Measurements from ENCODE around the gene SEPHS1.

Gene SEPHS1

GRCh38 chr10:13348216-13349017, at the start of gene SEPHS1 (continued):
- TF ChIP-seq ZNF366 (tag by site-specific recombination; conservative IDR thresholded peaks at IDR 0.05) = peak; percentile 45; the same call in 1 of the 2 replicates
- TF ChIP-seq ZNF585B (tag by site-specific recombination; IDR thresholded peaks at IDR 0.05) = no peak
- no peak for TF ChIP-seq ZNF707 (tag by site-specific recombination; IDR thresholded peaks at IDR 0.05)
- TF ChIP-seq PBX3 (CRISPR knock-in tag; IDR thresholded peaks at IDR 0.05) = no peak
- peak; percentile 54; the same call in 1 of the 2 replicates for TF ChIP-seq ZNF629 (tag by site-specific recombination; IDR thresholded peaks at IDR 0.05)
- TF ChIP-seq GLI2 (tag by site-specific recombination; IDR thresholded peaks at IDR 0.05; ENCODE audit: borderline replicate concordance, low read depth) = no peak
- TF ChIP-seq ZNF292 (tag by site-specific recombination; IDR thresholded peaks at IDR 0.05; ENCODE audit: borderline replicate concordance, low read depth) = no peak
- no peak for TF ChIP-seq ZNF544 (tag by site-specific recombination; IDR thresholded peaks at IDR 0.05)
- TF ChIP-seq REST (tag by site-specific recombination; IDR thresholded peaks at IDR 0.05) = peak; percentile 83
- no peak for TF ChIP-seq ZNF311 (tag by site-specific recombination; IDR thresholded peaks at IDR 0.05; ENCODE audit: borderline replicate concordance)
- TF ChIP-seq ZNF391 (tag by site-specific recombination; IDR thresholded peaks at IDR 0.05; ENCODE audit: borderline replicate concordance, low read depth) = peak; percentile 27; the same call in 1 of the 2 replicates
- TF ChIP-seq ZNF837 (tag by site-specific recombination; IDR thresholded peaks at IDR 0.05) = no peak
- no peak for TF ChIP-seq ZNF175 (tag by site-specific recombination; IDR thresholded peaks at IDR 0.05)
- TF ChIP-seq ZNF248 (tag by site-specific recombination; IDR thresholded peaks at IDR 0.05) = no peak
- TF ChIP-seq TRIM28 (IDR thresholded peaks at IDR 0.05; ENCODE audit: borderline replicate concordance, low read length) = no peak
- no peak for TF ChIP-seq ZNF174 (tag by site-specific recombination; IDR thresholded peaks at IDR 0.05)
- TF ChIP-seq ZNF335 (tag by site-specific recombination; conservative IDR thresholded peaks at IDR 0.05) = peak; percentile 77
- TF ChIP-seq ZNF626 (tag by site-specific recombination; IDR thresholded peaks at IDR 0.05) = no peak
- no peak for TF ChIP-seq ZNF148 (tag by site-specific recombination; IDR thresholded peaks at IDR 0.05; ENCODE audit: borderline replicate concordance)
- TF ChIP-seq ZBTB17 (tag by site-specific recombination; IDR thresholded peaks at IDR 0.05) = peak; percentile 89
- no peak; the same call in 1 of the 2 replicates for TF ChIP-seq ZNF561 (tag by site-specific recombination; IDR thresholded peaks at IDR 0.05; ENCODE audit: borderline replicate concordance)
- no peak for TF ChIP-seq ZFP41 (tag by site-specific recombination; IDR thresholded peaks at IDR 0.05; ENCODE audit: borderline replicate concordance)
- TF ChIP-seq OVOL3 (tag by site-specific recombination; IDR thresholded peaks at IDR 0.05) = no peak
- TF ChIP-seq ZNF138 (tag by site-specific recombination; IDR thresholded peaks at IDR 0.05; ENCODE audit: borderline replicate concordance) = no peak
- TF ChIP-seq ZNF660 (tag by site-specific recombination; IDR thresholded peaks at IDR 0.05) = peak; percentile 66; the same call in 1 of the 2 replicates
- no peak for TF ChIP-seq ZNF768 (tag by site-specific recombination; IDR thresholded peaks at IDR 0.05)
- no peak for TF ChIP-seq ZNF221 (tag by site-specific recombination; IDR thresholded peaks at IDR 0.05; ENCODE audit: borderline replicate concordance)
- peak; percentile 45; the same call in 1 of the 2 replicates for TF ChIP-seq ZNF324 (tag by site-specific recombination; IDR thresholded peaks at IDR 0.05)
- peak; percentile 57 for TF ChIP-seq KLF17 (tag by site-specific recombination; IDR thresholded peaks at IDR 0.05)
- TF ChIP-seq YY1 (tag by site-specific recombination; IDR thresholded peaks at IDR 0.05) = no peak
- TF ChIP-seq SP3 (tag by site-specific recombination; IDR thresholded peaks at IDR 0.05) = peak; percentile 67
- TF ChIP-seq ZNF658 (tag by site-specific recombination; IDR thresholded peaks at IDR 0.05) = no peak

All from HEK293 (cell line).